Measurements from ENCODE around the gene ADAM8. TPM values are rescaled to one million over a fixed set of nuclear protein-coding genes. Genes with fewer than 3 reads are reported as not detected.

ADAM8 gene
- total and polyA plus RNA-seq, 8 donors = 2.0 to 9.8 (median 6.2) TPM

DNA sequence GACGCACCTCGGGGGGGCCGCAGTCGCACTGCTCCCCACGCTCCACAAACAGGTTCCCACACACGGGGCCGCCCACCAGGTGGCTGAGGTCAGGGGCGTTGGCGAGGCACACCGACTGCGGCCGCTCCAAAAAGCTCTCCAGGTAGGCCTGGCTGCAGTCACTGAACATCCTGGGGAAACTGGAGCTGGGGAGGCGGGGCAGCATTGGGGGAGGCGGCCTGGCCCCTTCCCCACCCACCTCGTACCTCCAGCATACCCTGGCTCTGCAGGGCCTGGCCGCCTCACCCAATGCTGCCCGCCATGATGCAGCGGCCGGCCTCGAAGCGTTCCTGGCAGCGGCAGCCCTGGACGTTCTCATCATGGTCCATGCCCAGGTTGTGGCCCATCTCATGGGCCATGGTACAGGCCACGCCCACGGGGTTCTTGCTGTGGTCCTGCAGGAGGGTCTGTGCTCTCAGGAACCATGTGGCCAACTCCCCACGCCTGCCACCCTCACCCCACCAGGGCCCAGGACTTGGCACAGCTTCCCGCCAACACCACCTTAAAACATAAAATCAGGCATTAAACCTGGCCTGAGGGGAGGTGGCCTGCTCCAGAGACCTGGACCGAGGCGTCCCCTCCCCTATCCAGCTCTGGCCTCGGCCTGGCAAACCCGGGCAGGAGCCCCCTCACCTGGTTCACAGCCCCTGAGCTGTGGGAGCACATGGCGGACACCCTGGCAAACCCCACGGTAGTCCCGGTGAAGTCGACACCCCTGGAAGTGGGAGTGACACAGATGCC is 5.0 kb downstream of the ADAM8 start:
- no peaks in the 10 kb centered on the region for H3K27me3 ChIP-seq
- ATAC-seq (no peak), DNase-seq (no peak), FAIRE-seq (no peak)
- H3K9me3 ChIP-seq = no peaks in the 10 kb centered on the region
- no peaks in the 10 kb centered on the region for H3K4me1 ChIP-seq
- TF ChIP-seq, protein P1, sequence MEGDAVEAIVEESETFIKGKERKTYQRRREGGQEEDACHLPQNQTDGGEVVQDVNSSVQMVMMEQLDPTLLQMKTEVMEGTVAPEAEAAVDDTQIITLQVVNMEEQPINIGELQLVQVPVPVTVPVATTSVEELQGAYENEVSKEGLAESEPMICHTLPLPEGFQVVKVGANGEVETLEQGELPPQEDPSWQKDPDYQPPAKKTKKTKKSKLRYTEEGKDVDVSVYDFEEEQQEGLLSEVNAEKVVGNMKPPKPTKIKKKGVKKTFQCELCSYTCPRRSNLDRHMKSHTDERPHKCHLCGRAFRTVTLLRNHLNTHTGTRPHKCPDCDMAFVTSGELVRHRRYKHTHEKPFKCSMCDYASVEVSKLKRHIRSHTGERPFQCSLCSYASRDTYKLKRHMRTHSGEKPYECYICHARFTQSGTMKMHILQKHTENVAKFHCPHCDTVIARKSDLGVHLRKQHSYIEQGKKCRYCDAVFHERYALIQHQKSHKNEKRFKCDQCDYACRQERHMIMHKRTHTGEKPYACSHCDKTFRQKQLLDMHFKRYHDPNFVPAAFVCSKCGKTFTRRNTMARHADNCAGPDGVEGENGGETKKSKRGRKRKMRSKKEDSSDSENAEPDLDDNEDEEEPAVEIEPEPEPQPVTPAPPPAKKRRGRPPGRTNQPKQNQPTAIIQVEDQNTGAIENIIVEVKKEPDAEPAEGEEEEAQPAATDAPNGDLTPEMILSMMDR (IDR thresholded peaks at IDR 0.05) = no peak
- peaks cover 0 to 6% (median 0%) of the 10 kb centered on the region in 3 donors for H3K36me3 ChIP-seq
- H3K4me3 ChIP-seq = no peak overlapping the region
- 88 to 90% methylated on average over 33 to 35 of the region's 35 CpGs for WGBS, 2 donors
- H3K27ac ChIP-seq = no peak overlapping the region
- intact Hi-C loops (cut with DNase I) = no loop called here

DNA sequence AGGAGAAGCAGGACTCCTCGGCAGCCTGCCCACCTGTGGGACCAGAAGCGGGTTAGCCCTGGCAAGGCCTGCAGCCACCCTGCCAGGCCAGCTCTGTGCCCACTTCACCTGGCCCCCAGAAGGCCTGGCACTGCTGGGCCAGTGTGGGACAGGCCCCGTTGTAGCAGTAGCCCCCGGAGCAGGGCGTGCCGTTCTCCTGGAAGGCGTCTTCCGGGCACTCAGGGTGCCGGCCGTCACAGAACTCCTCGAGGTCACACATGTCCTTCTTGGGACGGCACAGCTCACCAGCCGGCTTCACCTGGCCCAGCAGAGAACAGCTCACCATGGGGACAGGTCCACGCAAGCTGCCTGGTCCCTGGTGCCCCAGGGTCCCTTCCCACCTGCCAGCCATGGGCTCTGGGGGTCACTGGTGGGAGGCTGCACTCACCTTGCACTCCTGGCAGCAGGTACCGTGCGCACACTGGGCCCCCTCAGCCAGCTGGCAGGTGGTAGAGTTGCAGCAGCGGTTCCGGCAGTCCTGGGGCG is 5.8 kb downstream of the ADAM8 start:
- WGBS, 2 donors = 94 to 96% methylated on average over 18 to 19 of the region's 19 CpGs
- ATAC-seq (no peak), DNase-seq (no peak), FAIRE-seq (no peak)
- H3K4me1 ChIP-seq = no peaks in the 10 kb centered on the region
- no peak overlapping the region for H3K4me3 ChIP-seq
- intact Hi-C loops (cut with DNase I) = no loop called here
- no peaks in the 10 kb centered on the region for H3K27me3 ChIP-seq
- TF ChIP-seq, protein P1 (IDR thresholded peaks at IDR 0.05) = no peak
- no peak overlapping the region for H3K27ac ChIP-seq
- peaks cover 0 to 6% (median 0%) of the 10 kb centered on the region in 3 donors for H3K36me3 ChIP-seq
- no peaks in the 10 kb centered on the region for H3K9me3 ChIP-seq

DNA sequence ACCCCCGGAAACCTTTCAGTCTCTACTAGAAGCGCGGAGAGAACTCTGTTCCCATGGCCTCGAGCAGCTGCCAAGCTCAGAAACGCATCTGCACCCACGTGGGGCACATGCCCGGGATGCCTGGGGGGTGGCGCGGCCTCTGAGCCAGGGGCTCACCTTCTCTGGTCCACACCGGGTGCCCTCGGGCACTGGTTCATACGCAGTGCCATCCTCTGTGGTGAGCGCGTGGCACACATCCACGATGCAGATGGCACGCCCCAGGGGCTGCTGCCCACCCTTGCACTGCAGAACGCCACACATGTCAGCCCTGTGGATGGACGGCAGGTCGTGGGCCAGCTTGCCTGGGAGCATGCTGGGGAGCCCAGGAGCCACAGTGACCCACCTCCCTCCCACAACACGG is 6.5 kb downstream of the ADAM8 start:
- Histone ChIP-seq H3K27ac (no peak overlapping the region), H3K4me3 (no peak overlapping the region), H3K27me3 (no peaks in the 10 kb centered on the region), H3K9me3 (no peaks in the 10 kb centered on the region), H3K36me3 (peaks cover 0 to 6% (median 0%) of the 10 kb centered on the region in 3 donors), H3K4me1 (no peaks in the 10 kb centered on the region)
- DNase-seq (no peak), ATAC-seq (no peak), FAIRE-seq (no peak)
- intact Hi-C loops (cut with DNase I) = no loop called here
- TF ChIP-seq, protein P1 (IDR thresholded peaks at IDR 0.05) = no peak
- WGBS, 2 donors = 90 to 92% methylated on average over 20 of the region's 20 CpGs

DNA sequence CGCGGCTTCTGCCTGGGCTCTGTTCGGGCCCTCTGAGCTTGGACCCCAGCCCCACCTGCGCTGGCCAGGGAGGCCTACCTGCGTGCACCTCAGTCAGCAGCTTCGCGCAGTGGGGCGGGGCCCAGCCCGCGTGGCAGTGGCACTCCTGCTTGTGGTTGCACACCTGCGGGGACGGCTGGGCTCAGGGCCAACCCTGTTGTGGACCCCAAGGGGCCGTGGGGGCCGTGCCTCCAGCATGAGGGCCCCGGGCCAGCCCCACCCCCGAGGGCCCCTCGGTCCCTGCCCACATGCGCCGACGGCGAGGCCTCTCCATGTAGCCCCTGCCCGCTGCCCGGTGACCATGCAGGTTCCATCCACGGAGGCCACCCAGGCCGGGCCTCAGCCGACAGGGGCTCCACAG is 7.3 kb downstream of the ADAM8 start:
- no peaks in the 10 kb centered on the region for H3K27me3 ChIP-seq
- DNase-seq (no peak), ATAC-seq (no peak), FAIRE-seq (no peak)
- 90 to 92% methylated on average over 17 to 26 of the region's 26 CpGs for WGBS, 2 donors
- no peak overlapping the region for H3K4me3 ChIP-seq
- no peak overlapping the region for H3K27ac ChIP-seq
- intact Hi-C loops (cut with DNase I) = no loop called here
- peaks cover 0 to 6% (median 0%) of the 10 kb centered on the region in 3 donors for H3K36me3 ChIP-seq
- H3K4me1 ChIP-seq = no peaks in the 10 kb centered on the region
- H3K9me3 ChIP-seq = no peaks in the 10 kb centered on the region
- TF ChIP-seq, protein P1 (IDR thresholded peaks at IDR 0.05) = no peak

DNA sequence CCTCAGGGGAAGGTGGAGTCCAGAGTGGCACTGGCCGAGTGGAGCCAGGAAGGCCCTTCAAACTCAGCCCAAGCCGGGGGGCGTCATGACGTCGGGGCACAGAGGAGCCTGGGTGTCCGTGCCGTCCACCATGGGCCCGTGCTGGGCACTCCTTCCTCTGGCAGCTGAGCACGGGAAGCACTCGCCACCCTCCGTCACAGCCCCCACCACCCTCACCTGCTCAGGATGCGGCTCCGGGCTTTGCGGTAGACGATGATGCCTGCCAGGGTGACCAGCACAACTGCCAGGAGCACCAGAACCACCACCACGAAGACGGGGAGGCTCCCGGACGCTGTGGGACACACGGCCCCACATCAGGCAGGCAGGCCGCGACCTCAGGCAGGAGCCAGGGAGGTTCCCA is 8.1 kb downstream of the ADAM8 start:
- peaks cover 0 to 6% (median 0%) of the 10 kb centered on the region in 3 donors for H3K36me3 ChIP-seq
- H3K27me3 ChIP-seq = no peaks in the 10 kb centered on the region
- no peak for FAIRE-seq
- no peak overlapping the region for H3K27ac ChIP-seq
- DNase-seq = no peak
- intact Hi-C loops (cut with DNase I) = no loop called here
- TF ChIP-seq, protein P1 (IDR thresholded peaks at IDR 0.05) = no peak
- 95% methylated on average over 20 to 22 of the region's 22 CpGs for WGBS, 2 donors
- no peak for ATAC-seq
- H3K4me3 ChIP-seq = no peak overlapping the region
- no peaks in the 10 kb centered on the region for H3K4me1 ChIP-seq
- no peaks in the 10 kb centered on the region for H3K9me3 ChIP-seq

Measured in pancreas (tissue), 10 donors.